IPS-15b (cell line): ENCODE data around the gene RHBG.
"Not testable (repeated sequence)": the region's sequence is repeated elsewhere in the genome, so short reads cannot be mapped to it uniquely, and the experiment has no call there.

ENCODE experiments used
- H3K27me3 ChIP-seq: one replicate; pipeline ENCODE4 v1.6.1; 2013; ENCODE audit warnings: low read length; ENCODE audit not compliant: control insufficient read depth, insufficient read depth
- H3K36me3 ChIP-seq: one replicate; pipeline ENCODE4 v1.6.1; 2013; ENCODE audit warnings: low read length; ENCODE audit not compliant: control insufficient read depth, insufficient read depth
- H3K4me1 ChIP-seq: one replicate; pipeline ENCODE4 v1.6.1; 2013; ENCODE audit warnings: mild to moderate bottlenecking, low read length; ENCODE audit not compliant: control insufficient read depth, insufficient read depth
- H3K4me3 ChIP-seq: one replicate; pipeline ENCODE4 v1.5.1; 2013; ENCODE audit warnings: low read depth, low read length
- H3K9ac ChIP-seq: one replicate; pipeline ENCODE4 v1.6.1; 2013; ENCODE audit warnings: low read depth, mild to moderate bottlenecking, low read length
- H3K9me3 ChIP-seq: one replicate; pipeline ENCODE4 v1.6.1; 2013; ENCODE audit warnings: mild to moderate bottlenecking, low read length; ENCODE audit not compliant: control insufficient read depth, insufficient read depth

Gene RHBG

DNA sequence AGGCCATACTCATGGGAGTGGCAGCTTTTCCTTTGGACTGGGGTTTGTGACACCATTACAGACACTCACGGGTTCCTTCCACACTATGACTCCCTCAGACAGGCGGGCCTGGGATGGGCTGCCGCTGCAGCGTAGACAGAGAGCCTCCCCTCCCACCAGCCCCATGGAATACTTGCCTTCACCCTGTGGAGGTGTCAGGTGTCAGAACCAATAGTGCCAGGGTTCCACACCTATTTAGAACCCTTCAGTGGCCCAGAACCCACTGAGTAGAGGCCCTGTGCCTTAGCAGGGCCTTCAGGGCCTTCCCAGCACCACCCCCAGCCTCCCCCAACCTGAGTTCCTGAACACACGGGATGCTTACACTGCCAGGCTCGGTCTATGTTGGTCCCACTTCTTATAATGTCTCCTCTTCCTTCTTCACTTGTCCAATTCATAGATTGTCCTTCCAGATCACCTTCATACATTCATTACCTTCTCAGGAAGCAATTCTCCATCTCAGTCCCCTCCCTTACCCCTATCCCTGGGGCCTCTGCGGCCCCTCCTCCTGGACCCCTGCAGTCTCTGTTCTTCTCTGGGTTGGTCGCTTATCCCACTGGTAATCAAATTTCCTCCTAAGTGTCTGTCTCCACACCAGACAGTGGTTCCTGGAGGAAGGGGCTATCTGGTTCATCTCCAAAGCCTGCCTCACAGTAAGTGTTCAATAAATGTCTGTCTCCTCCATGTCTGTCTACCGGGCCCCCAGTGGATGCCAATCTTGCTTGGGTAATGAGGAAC lies 1.4 kb upstream of the RHBG start:
- peaks cover 26% of the 10 kb centered on the region for H3K27me3 ChIP-seq
- H3K36me3 ChIP-seq = no peaks in the 10 kb centered on the region
- no peaks in the 10 kb centered on the region for H3K4me1 ChIP-seq
- no peak overlapping the region for H3K4me3 ChIP-seq
- H3K9me3 ChIP-seq = no peaks in the 10 kb centered on the region
- H3K9ac ChIP-seq = no peak overlapping the region

DNA sequence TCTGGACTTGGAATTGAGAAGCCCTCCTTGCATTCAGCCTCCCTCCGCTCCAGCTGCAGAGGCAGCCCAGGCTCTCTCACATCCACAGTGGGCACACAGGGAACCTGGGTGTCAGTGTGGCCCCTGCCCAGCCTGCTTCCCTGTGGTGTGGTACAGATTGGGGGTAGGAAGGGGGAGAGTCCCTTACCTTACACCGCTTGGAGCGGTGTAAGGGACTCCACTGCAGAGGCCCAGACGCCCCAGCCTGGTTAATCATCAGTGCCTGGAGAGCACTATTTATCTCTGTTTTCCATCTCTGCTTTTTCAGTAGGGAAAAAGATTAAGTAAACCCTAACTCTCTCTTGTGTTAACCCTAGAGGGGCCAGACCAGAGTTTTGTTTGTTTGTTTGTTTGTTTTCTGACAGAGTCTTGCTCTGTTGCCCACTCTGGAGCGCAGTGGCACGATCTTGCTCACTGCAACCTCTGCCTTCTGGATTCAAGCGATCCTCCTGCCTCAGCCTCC lies 803 bp upstream of the RHBG start:
- no peaks in the 10 kb centered on the region for H3K36me3 ChIP-seq
- peaks cover 26% of the 10 kb centered on the region for H3K27me3 ChIP-seq
- H3K4me3 ChIP-seq = no peak overlapping the region
- H3K9ac ChIP-seq = no peak overlapping the region
- H3K4me1 ChIP-seq = no peaks in the 10 kb centered on the region
- H3K9me3 ChIP-seq = no peaks in the 10 kb centered on the region

DNA sequence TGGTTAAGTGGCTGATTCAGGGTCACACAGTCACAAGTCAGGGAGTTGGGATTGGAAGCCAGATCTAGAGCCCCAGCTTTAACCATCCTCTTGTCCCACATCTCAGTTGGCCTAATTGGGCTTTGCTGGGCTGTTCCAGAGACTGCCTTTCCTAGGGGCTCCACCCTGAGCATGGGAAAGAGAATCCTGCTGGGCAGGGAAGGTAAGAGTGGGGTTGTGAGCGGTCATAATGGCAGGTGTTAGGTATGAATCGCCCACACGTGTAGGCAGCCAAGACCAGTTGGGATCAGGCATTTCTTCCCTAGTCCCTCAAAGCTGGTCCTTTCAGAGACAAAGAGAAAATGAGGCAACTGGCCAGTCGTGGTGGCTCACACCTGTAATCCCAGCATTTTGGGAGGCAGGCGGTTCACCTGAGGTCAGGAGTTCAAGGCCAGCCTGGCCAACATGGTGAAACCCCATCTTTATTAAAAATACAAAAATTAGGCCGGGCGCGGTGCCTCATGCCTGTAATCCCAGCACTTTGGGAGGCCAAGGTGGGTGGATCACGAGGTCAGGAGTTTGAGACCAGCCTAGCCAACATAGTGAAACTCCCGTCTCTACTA lies 775 bp downstream of the RHBG start:
- not testable (repeated sequence) for H3K36me3 ChIP-seq, H3K4me1 ChIP-seq, H3K9ac ChIP-seq, H3K9me3 ChIP-seq
- Histone ChIP-seq H3K27me3 (peaks cover 26% of the 10 kb centered on the region), H3K4me3 (peak overlapping the region; percentile 59)

DNA sequence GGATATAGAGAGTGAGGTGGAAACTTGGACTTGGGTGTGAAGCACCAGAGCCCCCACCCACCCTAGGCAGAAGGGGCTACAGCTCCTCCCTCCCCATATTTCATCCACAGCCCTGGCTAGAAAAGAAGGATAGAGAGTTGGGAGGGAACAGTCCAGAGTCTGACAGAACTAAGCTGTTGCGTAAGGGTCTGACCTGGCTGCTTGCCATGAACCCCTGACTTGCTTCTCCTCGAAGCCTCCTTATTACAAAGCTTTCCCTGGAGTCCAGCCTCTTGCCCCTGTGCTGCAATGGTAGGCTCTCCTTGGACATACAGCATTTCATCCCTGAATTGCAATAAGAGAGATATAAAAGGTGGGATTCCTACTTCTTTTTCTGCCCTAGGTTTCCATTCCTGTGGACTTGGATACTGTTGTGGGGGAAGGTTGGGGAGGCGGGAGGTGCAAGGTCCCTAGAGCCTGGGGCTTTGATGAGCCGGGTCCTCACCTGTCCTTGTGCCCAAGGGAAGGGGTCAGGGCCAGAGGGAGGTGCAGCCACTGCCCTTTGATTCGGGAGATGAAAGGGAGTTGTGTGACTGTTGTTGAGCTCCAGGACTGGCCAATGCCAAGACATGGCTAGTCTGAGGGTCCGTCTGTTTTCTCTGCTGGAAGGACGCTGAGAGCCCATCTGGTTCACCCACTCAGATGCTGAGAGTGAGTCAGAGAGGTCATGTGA lies 2.7 kb downstream of the RHBG start:
- H3K9me3 ChIP-seq = no peaks in the 10 kb centered on the region
- no peak overlapping the region for H3K9ac ChIP-seq
- H3K27me3 ChIP-seq = peaks cover 26% of the 10 kb centered on the region
- no peak overlapping the region for H3K4me3 ChIP-seq
- no peaks in the 10 kb centered on the region for H3K36me3 ChIP-seq
- no peaks in the 10 kb centered on the region for H3K4me1 ChIP-seq

DNA sequence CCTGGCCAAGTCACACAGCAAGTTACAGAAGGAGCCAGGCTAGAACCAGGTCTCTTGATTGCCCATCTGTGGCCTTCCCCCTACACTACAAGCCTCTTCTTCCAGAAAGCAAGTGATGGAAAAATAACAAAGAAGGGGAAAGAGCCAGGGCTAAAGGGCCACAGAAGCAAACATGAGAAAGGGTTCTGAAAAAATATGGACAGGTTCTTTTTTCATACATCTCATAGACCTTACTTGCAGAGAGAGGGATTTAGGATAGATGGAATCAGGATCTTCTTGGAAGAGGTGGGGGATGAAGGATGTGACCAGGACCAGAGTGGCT lies 3.2 kb downstream of the RHBG start:
- H3K9me3 ChIP-seq = no peaks in the 10 kb centered on the region
- peaks cover 26% of the 10 kb centered on the region for H3K27me3 ChIP-seq
- H3K4me1 ChIP-seq = no peaks in the 10 kb centered on the region
- H3K9ac ChIP-seq = no peak overlapping the region
- H3K36me3 ChIP-seq = no peaks in the 10 kb centered on the region
- H3K4me3 ChIP-seq = no peak overlapping the region

DNA sequence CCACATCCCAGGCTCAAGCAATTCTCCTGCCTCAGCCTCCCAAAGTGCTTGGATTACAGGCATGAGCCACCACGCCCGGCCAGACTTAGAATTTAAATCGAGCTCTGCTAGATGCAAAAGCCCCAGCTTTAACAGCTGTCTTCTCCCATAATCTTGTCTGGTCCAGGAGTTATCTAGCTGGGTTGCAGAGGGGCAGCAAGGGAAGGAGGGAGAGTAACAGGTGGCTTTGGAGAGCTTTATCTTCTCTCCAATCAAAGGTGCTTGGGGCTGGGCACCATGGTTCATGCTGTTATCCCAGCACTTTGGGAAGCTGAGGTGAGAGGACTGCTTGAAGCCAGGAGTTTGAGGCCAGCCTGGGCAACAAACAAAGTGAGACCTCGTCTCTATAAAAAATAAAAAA lies 3.9 kb downstream of the RHBG start:
- no peak overlapping the region for H3K9ac ChIP-seq
- no peaks in the 10 kb centered on the region for H3K4me1 ChIP-seq

DNA sequence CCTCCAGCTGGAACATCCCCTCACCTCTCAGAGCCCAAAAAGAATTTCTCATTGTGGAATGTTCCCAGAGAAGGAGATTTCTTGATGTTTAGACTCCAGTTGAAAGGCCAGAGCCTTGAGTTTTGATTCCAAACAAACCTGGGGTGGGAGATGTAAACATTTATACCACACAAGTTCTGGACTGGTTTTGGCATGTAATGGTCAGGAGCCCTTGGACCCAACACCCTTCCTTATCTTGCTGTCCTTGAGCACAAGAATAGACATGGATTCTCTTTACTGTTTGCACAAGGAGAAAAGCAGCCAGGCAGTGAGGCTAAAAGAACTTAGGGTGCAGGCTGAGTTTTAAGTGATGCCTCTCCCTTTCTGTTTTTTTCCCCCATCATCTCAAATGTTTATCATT lies 4.5 kb downstream of the RHBG start:
- Histone ChIP-seq H3K27me3 (peaks cover 16% of the 10 kb centered on the region), H3K9ac (no peak overlapping the region), H3K4me1 (no peaks in the 10 kb centered on the region)

More for the DNA sequence above, 3.9 kb downstream of the RHBG start:
- Histone ChIP-seq H3K27me3 (peaks cover 22% of the 10 kb centered on the region), H3K36me3 (no peaks in the 10 kb centered on the region), H3K9me3 (no peaks in the 10 kb centered on the region), H3K4me3 (no peak overlapping the region)

DNA sequence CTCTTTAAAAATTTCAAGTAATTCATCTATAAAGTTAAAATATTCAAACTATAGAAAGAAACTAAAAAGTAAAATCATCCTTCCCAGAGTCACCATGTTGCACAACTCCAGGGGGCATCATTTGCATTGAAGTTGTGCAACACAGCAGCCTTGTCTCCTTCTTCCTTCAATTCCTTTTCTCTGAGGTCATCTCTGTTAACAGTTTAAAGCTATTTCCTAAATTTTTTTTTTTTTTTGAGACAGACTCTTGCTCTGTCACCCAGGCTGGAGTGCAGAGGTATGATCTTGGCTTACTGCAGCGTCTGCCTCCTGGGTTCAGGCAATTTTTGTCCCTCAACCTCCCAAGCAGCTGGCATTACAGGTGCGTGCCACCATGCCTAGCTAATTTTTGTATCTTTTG lies 7.1 kb downstream of the RHBG start:
- Histone ChIP-seq H3K9me3 (no peaks in the 10 kb centered on the region), H3K9ac (no peak overlapping the region), H3K27me3 (peaks cover 4% of the 10 kb centered on the region), H3K4me1 (peaks cover 3% of the 10 kb centered on the region), H3K36me3 (no peaks in the 10 kb centered on the region), H3K4me3 (no peak overlapping the region)

More for the DNA sequence above, 4.5 kb downstream of the RHBG start:
- Histone ChIP-seq H3K4me3 (no peak overlapping the region), H3K9me3 (no peaks in the 10 kb centered on the region), H3K36me3 (no peaks in the 10 kb centered on the region)

DNA sequence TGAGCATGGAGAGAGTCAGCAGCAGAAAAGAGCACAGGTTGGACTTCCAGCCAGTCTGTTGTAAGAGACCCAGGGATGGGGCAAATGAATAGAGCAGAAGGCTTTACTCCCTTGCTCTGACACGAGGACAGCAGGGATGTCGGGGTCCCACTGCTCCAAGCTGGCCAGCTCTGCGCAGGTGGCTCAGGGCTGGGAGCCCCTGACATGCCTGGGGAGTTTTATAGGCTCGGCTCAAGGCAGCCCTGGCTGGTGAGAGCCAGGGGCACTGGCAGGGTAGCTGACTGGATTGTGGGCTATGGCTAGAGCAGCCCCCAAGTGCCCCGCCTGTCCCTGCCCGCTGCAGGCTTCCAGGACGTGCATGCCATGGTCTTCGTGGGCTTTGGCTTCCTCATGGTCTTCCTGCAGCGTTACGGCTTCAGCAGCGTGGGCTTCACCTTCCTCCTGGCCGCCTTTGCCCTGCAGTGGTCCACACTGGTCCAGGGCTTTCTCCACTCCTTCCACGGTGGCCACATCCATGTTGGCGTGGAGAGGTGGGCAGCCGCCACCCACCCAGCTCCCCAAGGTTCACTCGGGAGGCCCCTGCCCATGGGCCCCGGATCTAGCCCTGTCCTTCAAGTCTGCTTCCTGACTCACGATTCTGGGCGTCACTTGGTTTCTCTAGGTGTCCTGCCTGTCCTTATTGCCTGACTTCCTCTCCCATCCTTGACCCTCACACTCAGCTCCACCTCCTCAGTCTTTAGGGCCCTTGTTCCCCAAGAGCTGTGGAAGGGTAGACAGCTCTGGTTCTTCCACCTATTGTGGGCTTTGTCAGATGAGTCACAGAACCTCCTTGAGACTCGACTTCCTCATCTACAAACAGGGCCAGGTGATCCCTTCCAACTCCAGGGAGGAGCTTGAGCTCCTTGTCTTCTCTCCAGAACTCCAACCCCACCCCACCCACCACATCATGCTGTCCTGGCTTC lies 8.2 kb downstream of the RHBG start:
- no peaks in the 10 kb centered on the region for H3K9me3 ChIP-seq
- no peaks in the 10 kb centered on the region for H3K36me3 ChIP-seq
- peaks cover 3% of the 10 kb centered on the region for H3K27me3 ChIP-seq
- H3K4me1 ChIP-seq = peaks cover 3% of the 10 kb centered on the region
- no peak overlapping the region for H3K4me3 ChIP-seq
- no peak overlapping the region for H3K9ac ChIP-seq

DNA sequence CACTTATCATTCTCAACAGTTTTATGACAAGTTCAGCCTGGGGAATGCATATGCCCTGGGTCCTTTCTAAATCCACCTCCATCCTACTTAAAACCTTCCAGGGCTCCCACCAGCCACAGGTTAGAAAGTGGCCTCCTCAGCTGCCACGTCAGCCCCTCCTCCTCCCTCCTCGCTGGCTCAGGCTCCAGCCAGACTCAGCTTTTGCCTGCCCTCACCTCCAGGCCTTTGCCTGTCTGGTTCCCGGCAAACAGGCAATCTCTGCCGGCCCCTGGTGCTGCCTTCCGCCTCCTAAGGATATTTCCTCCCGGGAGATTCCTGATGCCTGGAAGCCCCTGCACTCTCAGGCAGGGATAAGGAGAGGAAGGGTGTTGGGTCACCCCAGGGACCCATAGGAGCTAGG lies 9.5 kb downstream of the RHBG start:
- H3K27me3 ChIP-seq = peaks cover 5% of the 10 kb centered on the region
- H3K9me3 ChIP-seq = no peaks in the 10 kb centered on the region
- no peaks in the 10 kb centered on the region for H3K36me3 ChIP-seq
- H3K9ac ChIP-seq = no peak overlapping the region
- H3K4me3 ChIP-seq = no peak overlapping the region
- peaks cover 3% of the 10 kb centered on the region for H3K4me1 ChIP-seq

DNA sequence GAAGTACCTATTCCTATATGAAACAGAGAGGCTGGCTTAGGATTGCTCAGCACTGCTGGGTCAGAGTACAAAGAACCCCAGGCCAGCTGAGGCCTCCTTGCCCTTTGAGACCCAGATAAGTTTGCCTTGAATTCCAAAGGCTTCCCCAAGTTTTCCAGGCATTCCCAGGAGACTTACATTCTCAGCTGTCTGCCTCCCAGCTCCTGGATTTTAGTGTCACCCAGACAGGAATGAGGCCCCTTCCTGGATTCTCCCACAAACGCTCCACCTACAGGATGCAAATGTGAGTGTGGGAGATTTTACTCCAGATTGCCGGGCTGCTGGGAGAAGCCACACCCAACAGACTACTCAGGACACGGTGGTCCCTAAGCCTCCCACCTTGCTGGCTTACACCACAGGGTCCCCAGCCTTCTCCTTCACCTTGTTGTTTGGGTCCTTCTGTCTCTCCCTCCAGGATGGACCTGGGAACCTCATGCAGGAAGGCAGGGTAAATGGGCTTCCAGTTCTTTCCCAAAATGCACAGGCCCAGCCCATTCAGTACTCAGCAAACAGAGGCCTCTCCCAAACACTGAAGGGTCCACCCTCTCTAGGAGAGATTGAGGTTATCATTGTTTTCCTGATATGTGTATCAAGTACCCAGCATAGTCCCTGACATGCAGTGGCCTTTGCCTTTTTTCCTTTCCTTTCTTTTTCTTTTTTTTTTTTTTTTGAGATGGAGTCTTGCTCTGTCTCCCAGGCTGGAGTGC lies 10.6 kb downstream of the RHBG start:
- Histone ChIP-seq H3K9ac (no peak overlapping the region), H3K4me3 (no peak overlapping the region), H3K36me3 (no peaks in the 10 kb centered on the region), H3K27me3 (peaks cover 5% of the 10 kb centered on the region), H3K9me3 (no peaks in the 10 kb centered on the region), H3K4me1 (peaks cover 3% of the 10 kb centered on the region)
